Adrenal gland (tissue), 12 donors: Measurements from ENCODE around the gene SUN2. TPM values are rescaled to one million over a fixed set of nuclear protein-coding genes. Genes with fewer than 3 reads are reported as not detected.

Source experiments
- DNase-seq, 7 donors: peaks; one replicate each; pipeline ENCODE4 v3.0.0-alpha.2; 2019 to 2020
- H3K27ac ChIP-seq, 5 donors: fragments of 200-600 bp; sonication (generic) in 4 of 5; 1 replicate in 3 of 5; 2 replicates in 2 of 5; pipeline versions ENCODE4 v1.5.1 to v1.8.0; 2016 to 2020; ENCODE audit warnings: mild to moderate bottlenecking in 1 of 5
- H3K27me3 ChIP-seq: fragments of 200-600 bp; 2 replicates; pipeline ENCODE4 v1.8.0; 2021
- H3K36me3 ChIP-seq, 2 donors: fragments of 200-600 bp; replicated peaks in 1 of 2; 1 replicate in 1 of 2; 2 replicates in 1 of 2; pipeline versions ENCODE4 v1.5.1 to v1.8.0; 2018 to 2022
- H3K4me1 ChIP-seq, 2 donors: fragments of 200-600 bp; replicated peaks in 1 of 2; 1 replicate in 1 of 2; 2 replicates in 1 of 2; pipeline versions ENCODE4 v1.5.1 to v1.8.0; 2018 to 2021
- H3K4me3 ChIP-seq, 4 donors: fragments of 200-600 bp; sonication (generic) in 3 of 4; one replicate each; pipeline ENCODE4 v1.5.1; 2016 to 2018
- H3K9me3 ChIP-seq, 3 donors: fragments of 200-600 bp; sonication (generic) in 1 of 3; replicated peaks in 1 of 3; 1 replicate in 2 of 3; 2 replicates in 1 of 3; pipeline versions ENCODE4 v1.5.1 to v1.8.0; 2016 to 2021
- CTCF ChIP-seq, 6 experiments: fragments of 450-650 bp in 4 of 6; fragments of 200-600 bp in 2 of 6; sonication (generic) in 1 of 6; IDR thresholded peaks; 1 replicate in 5 of 6; 2 replicates in 1 of 6; pipeline versions ENCODE4 v1.5.1 to v1.8.0; 2016 to 2021; ENCODE audit warnings: antibody characterized with exemption in 6 of 6, mild to moderate bottlenecking in 2 of 6, moderate library complexity in 1 of 6
- POLR2A ChIP-seq, 2 donors: fragments of 450-650 bp; IDR thresholded peaks; one replicate each; pipeline ENCODE4 v1.6.1; 2017; ENCODE audit warnings: antibody characterized with exemption in 2 of 2, mild to moderate bottlenecking in 2 of 2, moderate library complexity in 1 of 2
- WGBS, 4 donors: extraction: QIAGEN DNeasy Blood & Tissue Kit in 2 of 4; methylation state at CpG; one replicate each; pipeline versions ENCODE4 v1.1.5 to v1.1.7; 2013 to 2017; 5-methylcytosine and 5-hydroxymethylcytosine counted together
- intact Hi-C, 2 donors: fragments of 100-400 bp; cut with DNase I; formaldehyde crosslinking; loops; one replicate each; pipeline versions ENCODE4 v1.14.1 to v1.15.0; 2022 to 2023
- polyA plus RNA-seq, 3 donors: library from polyadenylated mRNA; stranded (reverse); fragments of 200-250 nt in 2 of 3; fragments of 350-450 nt in 1 of 3; fragmentation: Illumina TruSeq in 1 of 3; extraction: RNeasy Lipid Tissue Mini Kit (QIAGEN cat#74804) in 1 of 3; gene quantifications; one replicate each; pipeline ENCODE4 v1.2.3, GENCODE V29; 2013 to 2014
- total RNA-seq, 9 donors: library from RNA; depleted of rRNA in 4 of 9; stranded (reverse); fragments of >200 nt in 4 of 9; fragments of 120-200 nt in 1 of 9; fragmentation: NEBNext Ultra II Directional in 1 of 9; extraction: Animal tissue kit (Norgen Biotek cat#: 25700) in 1 of 9; gene quantifications; one replicate each; pipeline versions ENCODE4 v1.1.0 to v1.2.4, GENCODE V29; 2013 to 2023
- donor health status: healthy with polysubstance abuse.
- donor health status: Bipolar disorder and iron deficiency.
- donor health status: DM: yes; HTN: yes; CAD: no.
- donor health status: DM: no; HTN: no; CAD: no.
- donor health status: DM: no; HTN: no; CAD: no.
- donor health status: DM: yes; HTN: yes; CAD: no.

Gene SUN2
- total and polyA plus RNA-seq, 12 donors: 13.0 to 196 (median 86.9) TPM

- peak in 1 of 7 donors; percentile 13 for DNase-seq
- Histone ChIP-seq H3K4me3 (no peak overlapping the region), H3K27me3 (no peaks in the 10 kb centered on the region), H3K4me1 (peaks cover 18 to 34% of the 10 kb centered on the region in 2 donors), H3K36me3 (peaks cover 0 to 72% of the 10 kb centered on the region in 2 donors), H3K27ac (peak overlapping the region in 2 of 5 donors; percentile 8 to 34), H3K9me3 (no peaks in the 10 kb centered on the region)
- 74 to 90% (median 86%) methylated on average over 5 to 6 of the region's 6 CpGs for WGBS, 4 donors
- no peak for TF ChIP-seq POLR2A (IDR thresholded peaks at IDR 0.05)
- TF ChIP-seq CTCF (IDR thresholded peaks at IDR 0.05): no peak
- intact Hi-C loops: no loop called here
These were observed 24.1 kb downstream of the SUN2 start for GRCh38 chr22:38731703-38732161.

- no peaks in the 10 kb centered on the region for H3K27me3 ChIP-seq
- H3K9me3 ChIP-seq: no peaks in the 10 kb centered on the region
- peak in 1 of 7 donors; percentile 12 for DNase-seq
- peaks cover 0 to 72% of the 10 kb centered on the region in 2 donors for H3K36me3 ChIP-seq
- H3K4me3 ChIP-seq: no peak overlapping the region
- TF ChIP-seq CTCF (IDR thresholded peaks at IDR 0.05) (no peak), POLR2A (IDR thresholded peaks at IDR 0.05) (no peak)
- WGBS, 4 donors: 78 to 93% (median 89%) methylated on average over 9 to 13 of the region's 13 CpGs
- no peak overlapping the region for H3K27ac ChIP-seq
- peaks cover 18 to 34% of the 10 kb centered on the region in 2 donors for H3K4me1 ChIP-seq
- intact Hi-C loops: no loop called here
These were observed 25.4 kb downstream of the SUN2 start for GRCh38 chr22:38730411-38730871.

GRCh38 chr22:38729946-38730345 is 25.9 kb downstream of the SUN2 start:
- no peak for TF ChIP-seq POLR2A (IDR thresholded peaks at IDR 0.05)
- H3K36me3 ChIP-seq: peaks cover 0 to 73% of the 10 kb centered on the region in 2 donors
- WGBS, 4 donors: 94 to 96% (median 94%) methylated on average over 3 to 6 of the region's 6 CpGs

GRCh38 chr22:38728871-38729796 is 26.7 kb downstream of the SUN2 start:
- Histone ChIP-seq H3K9me3 (no peaks in the 10 kb centered on the region), H3K4me3 (no peak overlapping the region), H3K36me3 (peaks cover 0 to 81% of the 10 kb centered on the region in 2 donors), H3K4me1 (peaks cover 13 to 29% of the 10 kb centered on the region in 2 donors), H3K27me3 (no peaks in the 10 kb centered on the region), H3K27ac (no peak overlapping the region)
- WGBS, 4 donors: 78 to 87% (median 83%) methylated on average over 11 to 18 of the region's 18 CpGs
- TF ChIP-seq POLR2A (IDR thresholded peaks at IDR 0.05) (no peak), CTCF (IDR thresholded peaks at IDR 0.05) (no peak)
- intact Hi-C loops: no loop called here
- peak in 1 of 7 donors; percentile 18 for DNase-seq

More at GRCh38 chr22:38729946-38730345, 25.9 kb downstream of the SUN2 start:
- Histone ChIP-seq H3K27ac (no peak overlapping the region), H3K27me3 (no peaks in the 10 kb centered on the region), H3K4me1 (peaks cover 18 to 34% of the 10 kb centered on the region in 2 donors), H3K4me3 (no peak overlapping the region), H3K9me3 (no peaks in the 10 kb centered on the region)
- DNase-seq: peak in 1 of 7 donors; percentile 12
- intact Hi-C loops: no loop called here
